Prostate gland (tissue), 2 donors: ENCODE measurements around the gene DYNC1I1.

Experiments used
- CTCF ChIP-seq, 4 experiments: fragments of 200-600 bp in 2 of 4; fragments of 450-650 bp in 2 of 4; sonication (generic) in 2 of 4; IDR thresholded peaks; 1 replicate in 3 of 4; 2 replicates in 1 of 4; pipeline ENCODE4 v1.5.1; 2016 to 2019; ENCODE audit warnings: antibody characterized with exemption in 4 of 4, mild to moderate bottlenecking in 2 of 4, moderate library complexity in 2 of 4
- POLR2A ChIP-seq: fragments of 450-650 bp; IDR thresholded peaks from one replicate; pipeline ENCODE4 v1.6.1; 2016; ENCODE audit warnings: antibody characterized with exemption, mild to moderate bottlenecking
- POLR2AphosphoS5 ChIP-seq: sonication (generic); formaldehyde crosslinking; IDR thresholded peaks from one replicate; pipeline ENCODE4 v1.6.1; 2017; ENCODE audit warnings: antibody characterized with exemption

GRCh38 chr7:95843286-95843685, 70.9 kb downstream of the DYNC1I1 start:
- TF ChIP-seq POLR2AphosphoS5 (no peak), CTCF (IDR thresholded peaks at IDR 0.05) (no peak), POLR2A (no peak)
